ENCODE results near the gene MORN4. TPM values are rescaled to one million over a fixed set of nuclear protein-coding genes. Genes with fewer than 3 reads are reported as not detected.
A peak's percentile ranks its signal among the peaks of the same experiment; 100 is the strongest.
"Not testable (repeated sequence)": the region's sequence is repeated elsewhere in the genome, so short reads cannot be mapped to it uniquely, and the experiment has no call there.

Gene MORN4
- 8.2 and 10.5 TPM in 2 replicates for total RNA-seq (2014; rRNA removed; shearing (Covaris generic); ENCODE audit: low replicate concordance)

GRCh38 chr10:97632949-97633884, at the start of gene MORN4:
Gene MORN4 (minus strand): TSS chr10:97633500. CDS start chr10:97619653, 13,847 bp downstream.
- peak; percentile 86 for DNase-seq (ENCODE audit: low read depth)
- in situ Hi-C loops (cut with HindIII; ENCODE audit: low pct_unique_long_range_greater_than_20kb, low sequenced_read_pairs) = no loop called here

GRCh38 chr10:97682042-97682441, 48.7 kb upstream of the MORN4 start:
- in situ Hi-C loops (cut with HindIII; ENCODE audit: low pct_unique_long_range_greater_than_20kb, low sequenced_read_pairs) = no loop called here
- DNase-seq (ENCODE audit: low read depth) = no peak

- in situ Hi-C loops (cut with HindIII; ENCODE audit: low pct_unique_long_range_greater_than_20kb, low sequenced_read_pairs) = no loop called here
- no peak for DNase-seq (ENCODE audit: low read depth)
Measured at GRCh38 chr10:97679594-97679993, 46.3 kb upstream of the MORN4 start.

GRCh38 chr10:97676770-97677581, 43.7 kb upstream of the MORN4 start:
- in situ Hi-C loops (cut with HindIII; ENCODE audit: low pct_unique_long_range_greater_than_20kb, low sequenced_read_pairs) = no loop called here
- DNase-seq (ENCODE audit: low read depth) = peak; percentile 37

GRCh38 chr10:97675222-97675621, 41.9 kb upstream of the MORN4 start:
- in situ Hi-C loops (cut with HindIII; ENCODE audit: low pct_unique_long_range_greater_than_20kb, low sequenced_read_pairs) = no loop called here
- no peak for DNase-seq (ENCODE audit: low read depth)

- in situ Hi-C loops (cut with HindIII; ENCODE audit: low pct_unique_long_range_greater_than_20kb, low sequenced_read_pairs) = no loop called here
- DNase-seq (ENCODE audit: low read depth) = peak; percentile 53
Measured at GRCh38 chr10:97673736-97674525, 40.6 kb upstream of the MORN4 start.

GRCh38 chr10:97669571-97669970, 36.3 kb upstream of the MORN4 start:
- DNase-seq (ENCODE audit: low read depth) = no peak
- in situ Hi-C loops (cut with HindIII; ENCODE audit: low pct_unique_long_range_greater_than_20kb, low sequenced_read_pairs) = no loop called here

- no peak for DNase-seq (ENCODE audit: low read depth)
- in situ Hi-C loops (cut with HindIII; ENCODE audit: low pct_unique_long_range_greater_than_20kb, low sequenced_read_pairs) = no loop called here
Measured at GRCh38 chr10:97667463-97667862, 34.2 kb upstream of the MORN4 start.

GRCh38 chr10:97666992-97667391, 33.7 kb upstream of the MORN4 start:
- DNase-seq (ENCODE audit: low read depth) = no peak
- in situ Hi-C loops (cut with HindIII; ENCODE audit: low pct_unique_long_range_greater_than_20kb, low sequenced_read_pairs) = no loop called here

GRCh38 chr10:97664282-97664850, 31.1 kb upstream of the MORN4 start:
- in situ Hi-C loops (cut with HindIII; ENCODE audit: low pct_unique_long_range_greater_than_20kb, low sequenced_read_pairs) = no loop called here

GRCh38 chr10:97659589-97659988, 26.3 kb upstream of the MORN4 start:
- DNase-seq (ENCODE audit: low read depth) = no peak
- in situ Hi-C loops (cut with HindIII; ENCODE audit: low pct_unique_long_range_greater_than_20kb, low sequenced_read_pairs) = no loop called here

More at GRCh38 chr10:97664282-97664850, 31.1 kb upstream of the MORN4 start:
- no peak for DNase-seq (ENCODE audit: low read depth)

GRCh38 chr10:97656777-97657176, 23.5 kb upstream of the MORN4 start:
- no peak for DNase-seq (ENCODE audit: low read depth)
- in situ Hi-C loops (cut with HindIII; ENCODE audit: low pct_unique_long_range_greater_than_20kb, low sequenced_read_pairs) = no loop called here

- in situ Hi-C loops (cut with HindIII; ENCODE audit: low pct_unique_long_range_greater_than_20kb, low sequenced_read_pairs) = no loop called here
- DNase-seq (ENCODE audit: low read depth) = no peak
Measured at GRCh38 chr10:97651773-97652172, 18.5 kb upstream of the MORN4 start.

- no peak for DNase-seq (ENCODE audit: low read depth)
- in situ Hi-C loops (cut with HindIII; ENCODE audit: low pct_unique_long_range_greater_than_20kb, low sequenced_read_pairs) = no loop called here
Measured at GRCh38 chr10:97650726-97651125, 17.4 kb upstream of the MORN4 start.

GRCh38 chr10:97649405-97649750, 16.1 kb upstream of the MORN4 start:
- in situ Hi-C loops (cut with HindIII; ENCODE audit: low pct_unique_long_range_greater_than_20kb, low sequenced_read_pairs); DNase-seq (ENCODE audit: low read depth): not testable (repeated sequence)

GRCh38 chr10:97648562-97649404, 15.5 kb upstream of the MORN4 start:
- DNase-seq (ENCODE audit: low read depth) = peak; percentile 76
- in situ Hi-C loops (cut with HindIII; ENCODE audit: low pct_unique_long_range_greater_than_20kb, low sequenced_read_pairs) = no loop called here

- in situ Hi-C loops (cut with HindIII; ENCODE audit: low pct_unique_long_range_greater_than_20kb, low sequenced_read_pairs) = no loop called here
- DNase-seq (ENCODE audit: low read depth) = no peak
Measured at GRCh38 chr10:97647556-97647955, 14.3 kb upstream of the MORN4 start.
